H1 (cell line): ENCODE measurements around the gene HDLBP. TPM values are rescaled to one million over a fixed set of nuclear protein-coding genes. Genes with fewer than 3 reads are reported as not detected.

Source experiments
- CTCF ChIA-PET: fragments of 300-600 bp; sonication (Branson Sonifier 250); formaldehyde crosslinking; loops from one replicate; lab custom pipeline; 2021; ENCODE audit not compliant: partially characterized antibody; lab: Charles Lee
- POLR2A ChIA-PET: fragments of 300-600 bp; sonication (Branson Sonifier 250); formaldehyde crosslinking; loops from one replicate; lab custom pipeline; 2021; ENCODE audit warnings: inconsistent platforms; ENCODE audit not compliant: partially characterized antibody; lab: Charles Lee
- DNase-seq, 2 experiments: peaks; one replicate each; pipeline versions ENCODE4 v3.0.0 to v3.0.0-alpha.2; 2010 to 2022; ENCODE audit warnings: low spot score in 2 of 2, low read depth in 1 of 2, mixed read lengths in 1 of 2
- FAIRE-seq: peaks from 2 replicates; lab custom pipeline; 2011; peaks lifted over from hg19 to GRCh38; lab: Jason Lieb, UNC
- H2AFZ ChIP-seq: 2 replicates; pipeline ENCODE4 v1.8.1; 2012; ENCODE audit warnings: low read length, inconsistent platforms
- H2AK5ac ChIP-seq: 2 replicates; pipeline ENCODE4 v1.6.1; 2013; ENCODE audit warnings: low read depth, low read length
- H2BK120ac ChIP-seq: replicated peaks from 2 replicates; pipeline ENCODE3; 2013; ENCODE audit warnings: low read depth, low read length, inconsistent platforms
- H2BK12ac ChIP-seq: 2 replicates; pipeline ENCODE4 v1.6.1; 2013; ENCODE audit warnings: low read depth, low read length
- H2BK15ac ChIP-seq: 2 replicates; pipeline ENCODE4 v1.6.1; 2013; ENCODE audit warnings: low read length
- H2BK20ac ChIP-seq: 2 replicates; pipeline ENCODE4 v1.6.1; 2013; ENCODE audit warnings: low read length
- H2BK5ac ChIP-seq: 2 replicates; pipeline ENCODE4 v1.6.1; 2013; ENCODE audit warnings: low read depth, low read length
- H3K14ac ChIP-seq: 2 replicates; pipeline ENCODE4 v1.6.1; 2013; ENCODE audit warnings: inconsistent platforms; ENCODE audit not compliant: insufficient read length
- H3K18ac ChIP-seq: 2 replicates; pipeline ENCODE4 v1.6.1; 2013; ENCODE audit warnings: low read length; ENCODE audit errors: extremely low read depth
- H3K23ac ChIP-seq: 2 replicates; pipeline ENCODE4 v1.6.1; 2013; ENCODE audit warnings: inconsistent platforms; ENCODE audit not compliant: insufficient read length
- H3K23me2 ChIP-seq: 2 replicates; pipeline ENCODE4 v1.6.1; 2013; ENCODE audit warnings: low read depth, low read length
- H3K27ac ChIP-seq: 2 replicates; pipeline ENCODE4 v1.6.1; 2011; ENCODE audit warnings: low read depth, low read length, inconsistent platforms
- H3K27me3 ChIP-seq, 4 experiments: replicated peaks in 1 of 4; 1 replicate in 1 of 4; 2 replicates in 3 of 4; pipeline versions ENCODE4 v1.6.1 to v1.8.1; 2011 to 2013; ENCODE audit warnings: low read length in 3 of 4, mild to moderate bottlenecking in 3 of 4, inconsistent platforms in 2 of 4, mixed read lengths in 2 of 4, moderate library complexity in 1 of 4; ENCODE audit not compliant: control insufficient read depth in 3 of 4, insufficient read depth in 3 of 4; ENCODE audit errors: extremely low read depth in 1 of 4
- H3K36me3 ChIP-seq, 4 experiments: 2 replicates each; pipeline versions ENCODE4 v1.6.1 to v1.8.1; 2011 to 2013; ENCODE audit warnings: mild to moderate bottlenecking in 4 of 4, low read length in 3 of 4, moderate library complexity in 2 of 4, control low read depth in 1 of 4, inconsistent platforms in 1 of 4; ENCODE audit not compliant: insufficient read depth in 4 of 4, control insufficient read depth in 2 of 4
- H3K4ac ChIP-seq: replicated peaks from 2 replicates; pipeline ENCODE3; 2013; ENCODE audit warnings: low read length, low read depth, mixed read lengths, inconsistent platforms; ENCODE audit not compliant: insufficient read length
- H3K4me1 ChIP-seq, 4 experiments: replicated peaks in 1 of 4; 1 replicate in 1 of 4; 2 replicates in 3 of 4; pipeline versions ENCODE4 v1.6.1 to v1.8.1; 2011 to 2013; ENCODE audit warnings: low read length in 3 of 4, inconsistent platforms in 2 of 4, mixed read lengths in 1 of 4; ENCODE audit not compliant: insufficient read depth in 4 of 4, control insufficient read depth in 3 of 4
- H3K4me2 ChIP-seq, 2 experiments: 2 replicates each; pipeline versions ENCODE4 v1.6.1 to v1.8.1; 2011 to 2013; ENCODE audit warnings: low read depth in 2 of 2, low read length in 2 of 2, control low read depth in 1 of 2, inconsistent platforms in 1 of 2, mild to moderate bottlenecking in 1 of 2; ENCODE audit not compliant: insufficient read depth in 1 of 2
- H3K4me3 ChIP-seq, 4 experiments: fragments of 200-600, 300-600 bp in 1 of 4; sonication (generic), shearing (Covaris generic), sonication (Bioruptor Twin) in 1 of 4; 2 replicates each; pipeline versions ENCODE4 v1.5.1 to v1.8.1; 2011 to 2016; ENCODE audit warnings: low read length in 4 of 4, low read depth in 3 of 4, control low read depth in 2 of 4, inconsistent platforms in 2 of 4, mild to moderate bottlenecking in 2 of 4, mixed read lengths in 1 of 4, moderate library complexity in 1 of 4; ENCODE audit not compliant: insufficient read depth in 2 of 4; ENCODE audit errors: extremely low read depth in 1 of 4
- H3K56ac ChIP-seq: replicated peaks from 2 replicates; pipeline ENCODE3; 2013; ENCODE audit warnings: low read depth, mild to moderate bottlenecking, mixed read lengths, low read length, inconsistent platforms; ENCODE audit not compliant: insufficient read length
- H3K79me1 ChIP-seq: 2 replicates; pipeline ENCODE4 v1.6.1; 2013; ENCODE audit warnings: low read depth, low read length, control low read depth
- H3K79me2 ChIP-seq, 2 experiments: 2 replicates each; pipeline versions ENCODE4 v1.6.1 to v1.8.1; 2012 to 2013; ENCODE audit warnings: low read length in 2 of 2, mild to moderate bottlenecking in 2 of 2, inconsistent platforms in 1 of 2; ENCODE audit not compliant: insufficient read depth in 2 of 2, control insufficient read depth in 1 of 2
- H3K9ac ChIP-seq, 4 experiments: replicated peaks in 1 of 4; 1 replicate in 1 of 4; 2 replicates in 3 of 4; pipeline versions ENCODE4 v1.6.1 to v1.8.1; 2011 to 2013; ENCODE audit warnings: low read depth in 3 of 4, low read length in 3 of 4, control low read depth in 2 of 4, mild to moderate bottlenecking in 2 of 4, moderate library complexity in 2 of 4, inconsistent platforms in 1 of 4; ENCODE audit errors: extremely low read depth in 1 of 4
- H3K9me3 ChIP-seq, 2 experiments: 2 replicates each; pipeline versions ENCODE4 v1.6.1 to v1.8.1; 2012 to 2013; ENCODE audit warnings: mild to moderate bottlenecking in 2 of 2, moderate library complexity in 2 of 2, control low read depth in 1 of 2, inconsistent platforms in 1 of 2, low read depth in 1 of 2, low read length in 1 of 2, mixed read lengths in 1 of 2; ENCODE audit not compliant: insufficient read depth in 2 of 2
- H4K20me1 ChIP-seq, 2 experiments: replicated peaks in 1 of 2; 2 replicates each; pipeline versions ENCODE3 to v1.8.1; 2011 to 2013; ENCODE audit warnings: inconsistent platforms in 2 of 2, low read length in 2 of 2, mild to moderate bottlenecking in 1 of 2; ENCODE audit not compliant: insufficient read depth in 2 of 2, control insufficient read depth in 1 of 2
- H4K5ac ChIP-seq: 2 replicates; pipeline ENCODE4 v1.6.1; 2013; ENCODE audit warnings: low read length, low read depth, mixed read lengths, inconsistent platforms; ENCODE audit not compliant: insufficient read length
- H4K8ac ChIP-seq: 2 replicates; pipeline ENCODE4 v1.8.0; 2013; ENCODE audit warnings: mild to moderate bottlenecking, moderate library complexity, low read length, inconsistent platforms; ENCODE audit not compliant: insufficient read depth; ENCODE audit errors: extremely low read depth
- H4K91ac ChIP-seq: replicated peaks from 2 replicates; pipeline ENCODE3; 2013; ENCODE audit warnings: low read length, mixed read lengths, inconsistent platforms; ENCODE audit not compliant: insufficient read length
- CHD1 ChIP-seq: IDR thresholded peaks from 2 replicates; pipeline ENCODE4 v1.6.1; 2012; ENCODE audit warnings: low read depth, low read length, improper control_type of control experiment
- CREB1 ChIP-seq: IDR thresholded peaks from 2 replicates; pipeline ENCODE4 v1.6.1; 2012; ENCODE audit warnings: inconsistent platforms
- FOSL1 ChIP-seq: IDR thresholded peaks from 2 replicates; pipeline ENCODE4 v1.6.1; 2011; ENCODE audit warnings: mild to moderate bottlenecking, low read depth, low read length, moderate library complexity; ENCODE audit not compliant: insufficient read depth
- HDAC2 ChIP-seq, 2 experiments: fragments of 300-600 bp in 1 of 2; sonication (generic) in 1 of 2; IDR thresholded peaks; 2 replicates each; pipeline ENCODE4 v1.6.1; 2011 to 2012; ENCODE audit warnings: low read depth in 2 of 2, low read length in 2 of 2, mild to moderate bottlenecking in 2 of 2, moderate library complexity in 2 of 2, borderline replicate concordance in 1 of 2, inconsistent platforms in 1 of 2
- RXRA ChIP-seq: IDR thresholded peaks from 2 replicates; pipeline ENCODE4 v1.6.1; 2011; ENCODE audit warnings: low read depth, mild to moderate bottlenecking, low read length, moderate library complexity; ENCODE audit not compliant: insufficient read depth
- SP4 ChIP-seq: IDR thresholded peaks from 2 replicates; pipeline ENCODE4 v1.6.1; 2012; ENCODE audit warnings: low read length, inconsistent platforms
- WGBS, 2 experiments: shearing (Covaris generic) in 1 of 2; methylation state at CpG; one replicate each; pipeline versions ENCODE4 v1.1.6 to v1.1.7; 2013 to 2015; ENCODE audit warnings: low lambda C conversion rate in 2 of 2, mixed read lengths in 2 of 2, inconsistent platforms in 1 of 2, low coverage in 1 of 2, missing lambda C conversion rate in 1 of 2; ENCODE audit not compliant: insufficient replicate concordance in 2 of 2, insufficient coverage in 1 of 2, insufficient read length in 1 of 2; ENCODE audit errors: extremely low coverage in 1 of 2, missing lambda C conversion rate in 1 of 2; 5-methylcytosine and 5-hydroxymethylcytosine counted together
- polyA plus RNA-seq, 7 experiments: library from polyadenylated mRNA; depleted of rRNA in 3 of 7; stranded (reverse) in 5 of 7; unstranded in 2 of 7; fragments of >200 nt in 5 of 7; fragments of 200-250 nt in 2 of 7; gene quantifications; 1 replicate in 5 of 7; 2 replicates in 1 of 7; 4 replicates in 1 of 7; pipeline versions ENCODE4 v1.2.1 to v1.2.3, GENCODE V29; 2011 to 2013; ENCODE audit warnings: missing spikeins in 2 of 7, mixed read lengths in 2 of 7
- total RNA-seq: library from RNA; stranded (reverse); fragmentation: NEBNext Ultra II Directional; extraction: Animal tissue kit (Norgen Biotek cat#: 25700); gene quantifications from 2 replicates; pipeline ENCODE4 v1.2.1, GENCODE V29; 2021
- TF ChIP-seq, protein P1 (sequence below): IDR thresholded peaks from 2 replicates; pipeline ENCODE4 v1.6.1; 2012; ENCODE audit warnings: low read length, inconsistent platforms

Gene HDLBP
- total and polyA plus RNA-seq, 2 of the 8 experiments (the other 6 are each of a cell fraction or from before 2014, with no cell fraction given), result 185 to 360 TPM

DNA sequence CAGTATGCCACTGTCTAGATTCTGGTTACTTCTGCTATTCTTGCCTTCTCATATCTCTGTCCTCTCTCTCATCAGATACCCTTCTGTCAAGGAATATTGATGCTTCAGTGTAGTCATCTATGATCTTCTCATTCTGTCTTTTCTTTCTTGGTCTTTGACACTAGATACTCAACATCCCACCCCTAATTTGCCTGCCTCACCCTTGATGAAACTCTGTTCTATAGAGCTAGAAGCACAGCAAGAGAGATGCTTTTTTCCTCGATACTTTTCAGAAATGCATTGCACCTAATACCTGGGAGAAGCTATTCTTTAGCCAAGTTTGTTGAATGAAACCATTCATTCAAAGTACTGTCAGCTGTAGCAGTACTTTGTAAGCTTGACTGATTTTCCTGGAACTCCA is 9.8 kb upstream of the HDLBP start:
- no peak overlapping the region for H3K56ac ChIP-seq
- H2AFZ ChIP-seq, result no peak overlapping the region
- H2BK20ac ChIP-seq, result no peak overlapping the region
- no peak overlapping the region for H2BK5ac ChIP-seq
- H3K23me2 ChIP-seq, result no peaks in the 10 kb centered on the region; the same call in 1 of the 2 replicates
- H4K91ac ChIP-seq, result no peak overlapping the region
- DNase-seq, result no peak
- no peak overlapping the region for H3K23ac ChIP-seq
- H2AK5ac ChIP-seq, result no peak overlapping the region
- no peak overlapping the region for H3K4ac ChIP-seq
- WGBS, 2 experiments, result 83% methylated on average over 1 of the region's 1 CpG; no CpG with 5 or more reads in 1 of the 2 experiments
- ChIA-PET POLR2A (interaction anchor here (2.1 kb wide), 1 partner anchor 9 kb away, joined by 8 read pairs; the partner anchor contains the start of gene SEPTIN2), CTCF (no interaction called here)
- H3K9me3 ChIP-seq, result no peaks in the 10 kb centered on the region
- TF ChIP-seq HDAC2 (IDR thresholded peaks at IDR 0.05; ENCODE audit: borderline replicate concordance in 1 of 2, low read depth in 2 of 2, low read length in 2 of 2), result no peak
- TF ChIP-seq SP4, result no peak
- TF ChIP-seq CREB1, result no peak
- no peak for TF ChIP-seq FOSL1
- TF ChIP-seq, protein P1, sequence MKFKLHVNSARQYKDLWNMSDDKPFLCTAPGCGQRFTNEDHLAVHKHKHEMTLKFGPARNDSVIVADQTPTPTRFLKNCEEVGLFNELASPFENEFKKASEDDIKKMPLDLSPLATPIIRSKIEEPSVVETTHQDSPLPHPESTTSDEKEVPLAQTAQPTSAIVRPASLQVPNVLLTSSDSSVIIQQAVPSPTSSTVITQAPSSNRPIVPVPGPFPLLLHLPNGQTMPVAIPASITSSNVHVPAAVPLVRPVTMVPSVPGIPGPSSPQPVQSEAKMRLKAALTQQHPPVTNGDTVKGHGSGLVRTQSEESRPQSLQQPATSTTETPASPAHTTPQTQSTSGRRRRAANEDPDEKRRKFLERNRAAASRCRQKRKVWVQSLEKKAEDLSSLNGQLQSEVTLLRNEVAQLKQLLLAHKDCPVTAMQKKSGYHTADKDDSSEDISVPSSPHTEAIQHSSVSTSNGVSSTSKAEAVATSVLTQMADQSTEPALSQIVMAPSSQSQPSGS, result no peak
- no peak for TF ChIP-seq RXRA
- no peak for TF ChIP-seq CHD1
- no peak overlapping the region for H2BK12ac ChIP-seq
- no peak overlapping the region for H3K18ac ChIP-seq
- no peak overlapping the region for H4K8ac ChIP-seq
- peaks cover 6% of the 10 kb centered on the region for H3K79me1 ChIP-seq
- peaks cover 0 to 46% (median 8%) of the 10 kb centered on the region in 4 experiments; a peak in 4 of 8 replicates for H3K36me3 ChIP-seq
- H3K9ac ChIP-seq, result no peak overlapping the region
- H3K4me2 ChIP-seq, result no peak overlapping the region
- H3K14ac ChIP-seq, result no peak overlapping the region
- peaks cover 22 to 85% of the 10 kb centered on the region in 2 experiments for H3K79me2 ChIP-seq
- no peak overlapping the region for H2BK15ac ChIP-seq
- no peak overlapping the region for H3K4me3 ChIP-seq
- H2BK120ac ChIP-seq, result no peak overlapping the region
- H4K20me1 ChIP-seq, result peaks cover 10 to 21% of the 10 kb centered on the region in 2 experiments
- peaks cover 0 to 3% (median under 1%) of the 10 kb centered on the region in 4 experiments; a peak in 3 of 7 replicates for H3K4me1 ChIP-seq
- no peak for FAIRE-seq
- no peak overlapping the region; the same call in 1 of the 2 replicates for H3K27ac ChIP-seq
- no peak overlapping the region for H4K5ac ChIP-seq
- no peaks in the 10 kb centered on the region for H3K27me3 ChIP-seq
